Activated CD4-positive, alpha-beta T cell treated with anti-CD3 and anti-CD28 coated beads for 4 hours (primary cell): ENCODE data around the gene TAF6L.
"Not testable (repeated sequence)": the region's sequence is repeated elsewhere in the genome, so short reads cannot be mapped to it uniquely, and the experiment has no call there.

ENCODE experiments used
- DNase-seq, 2 donors: peaks; one replicate each; pipeline ENCODE4 v3.0.0-alpha.2; 2020

Gene TAF6L

DNA sequence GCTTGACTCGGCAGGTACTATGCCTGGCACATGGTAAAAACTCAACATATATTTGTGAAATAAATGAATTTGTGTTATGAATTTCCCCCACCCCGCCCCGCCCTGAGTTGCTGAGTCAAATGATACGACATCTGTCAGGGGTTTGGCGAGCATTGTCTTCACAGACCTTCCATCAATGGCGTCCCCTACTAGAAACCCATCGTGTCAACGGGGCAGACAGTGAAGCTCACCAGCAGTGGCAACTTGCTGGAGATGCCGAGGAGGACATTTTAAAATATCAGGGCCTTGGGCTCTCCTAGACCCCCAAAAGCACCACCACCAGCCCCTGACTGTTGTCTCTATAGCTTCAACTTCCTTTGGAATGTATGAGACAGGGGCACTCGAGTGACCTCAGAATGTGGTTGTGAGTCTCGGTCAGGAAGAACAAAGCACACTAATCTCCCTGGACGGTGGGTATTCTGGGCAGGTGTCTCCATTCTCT lies 34.8 kb downstream of the TAF6L start:
- peak; percentile 30 to 31 for DNase-seq

DNA sequence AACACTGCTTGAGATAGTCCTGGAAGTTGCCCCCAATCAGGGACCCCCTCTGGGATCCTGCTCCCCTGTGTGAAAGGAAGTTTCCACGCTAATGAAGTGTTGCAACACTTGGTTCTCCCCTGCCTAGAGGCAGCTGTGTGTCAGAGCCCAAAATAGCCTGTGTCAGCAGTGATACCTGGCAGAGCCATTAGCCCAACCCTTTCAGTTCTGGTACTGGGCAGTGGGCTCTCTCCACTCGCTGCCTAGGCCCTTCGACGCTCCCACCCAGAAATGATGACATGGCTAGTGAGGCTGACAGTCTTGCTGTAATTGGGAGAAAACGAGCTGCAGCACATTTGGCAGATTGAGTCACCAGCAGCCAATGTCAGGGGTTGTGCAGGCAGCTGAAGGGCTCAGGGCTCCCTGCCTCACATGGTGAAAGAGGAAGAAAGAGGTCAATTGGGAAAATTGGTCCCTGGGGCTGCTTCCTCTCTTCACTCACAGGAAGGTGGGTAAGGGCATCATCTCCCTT lies 35.5 kb downstream of the TAF6L start:
- no peak for DNase-seq

- no peak for DNase-seq
These were observed 39.6 kb downstream of the TAF6L start for GRCh38 chr11:62810748-62811147.

DNA sequence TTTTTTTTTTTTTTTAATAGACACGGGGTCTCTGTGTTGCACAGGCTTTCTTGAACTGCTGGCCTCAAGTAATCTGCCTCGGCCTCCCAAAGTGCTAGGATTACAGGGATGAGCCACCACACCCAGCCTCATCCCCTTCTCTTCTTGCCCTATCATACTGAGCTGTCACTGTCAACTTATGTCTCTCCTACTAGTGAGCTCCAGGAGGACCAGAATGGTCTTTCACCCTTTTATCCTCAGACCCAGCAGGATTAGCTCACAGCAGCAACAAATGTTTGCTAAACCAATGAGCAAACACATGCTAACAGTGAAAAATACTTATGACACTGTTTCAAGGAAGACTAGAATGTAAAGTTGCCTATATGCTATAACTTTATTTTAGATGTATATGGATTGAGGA lies 40.5 kb downstream of the TAF6L start:
- DNase-seq, result no peak

DNA sequence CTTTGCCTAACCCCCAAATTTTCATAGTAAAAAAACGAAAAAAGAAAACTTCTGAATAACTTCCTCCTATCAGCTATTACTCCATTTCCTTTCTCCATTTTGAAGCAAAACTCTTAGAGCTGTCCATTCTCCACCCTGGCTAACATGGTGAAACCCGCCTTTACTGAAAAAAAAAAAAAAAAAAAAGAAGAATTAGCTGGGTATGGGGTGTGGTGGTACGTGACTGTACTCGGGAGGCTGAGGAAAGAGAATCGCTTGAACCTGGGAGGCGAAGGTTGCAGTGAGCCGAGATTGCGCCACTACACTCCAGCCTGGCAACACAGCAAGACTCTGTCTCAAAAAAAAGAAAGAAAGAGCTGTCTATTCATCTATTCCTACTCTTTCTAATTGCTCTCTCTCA lies 45.4 kb downstream of the TAF6L start:
- no peak for DNase-seq

DNA sequence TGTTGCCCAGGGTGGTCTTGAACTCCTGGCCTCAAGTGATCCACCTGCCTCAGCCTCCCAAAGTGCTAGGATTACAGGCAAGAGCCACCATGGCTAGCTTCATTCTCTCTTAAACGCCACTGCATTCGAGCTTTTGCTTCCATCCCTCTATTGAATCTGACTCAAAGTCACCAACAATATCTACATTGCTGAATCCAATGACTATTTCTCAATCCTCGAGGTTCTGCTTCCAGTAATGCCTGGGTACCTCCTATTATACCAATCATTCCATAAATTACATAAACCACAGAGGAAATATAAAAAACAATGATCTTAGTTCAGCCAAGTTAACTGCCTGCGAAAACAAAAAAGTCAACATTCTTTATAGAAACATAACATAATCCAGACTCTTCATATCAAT lies 45.9 kb downstream of the TAF6L start:
- no peak for DNase-seq

- no peak for DNase-seq
These were observed 52.5 kb downstream of the TAF6L start for GRCh38 chr11:62823677-62824076.

DNA sequence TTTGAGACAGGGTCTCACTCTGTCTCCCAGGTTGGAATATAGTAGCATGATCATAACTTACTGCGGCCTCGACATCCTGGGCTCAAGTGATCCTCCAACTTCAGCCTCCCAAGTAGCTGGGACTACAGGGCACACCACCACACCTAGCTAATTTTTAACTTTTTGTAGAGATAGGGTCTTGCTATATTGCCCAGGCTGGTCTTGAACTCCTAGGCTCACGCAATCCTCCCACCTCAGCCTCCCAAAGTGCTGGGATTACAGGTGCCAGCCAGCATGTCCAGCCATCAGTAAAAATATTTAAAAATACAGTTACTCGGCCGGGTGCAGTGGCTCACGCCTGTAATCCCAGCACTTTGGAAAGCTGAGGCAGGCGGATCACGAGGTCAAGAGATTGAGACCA lies 56.9 kb downstream of the TAF6L start:
- DNase-seq, result not testable (repeated sequence)

DNA sequence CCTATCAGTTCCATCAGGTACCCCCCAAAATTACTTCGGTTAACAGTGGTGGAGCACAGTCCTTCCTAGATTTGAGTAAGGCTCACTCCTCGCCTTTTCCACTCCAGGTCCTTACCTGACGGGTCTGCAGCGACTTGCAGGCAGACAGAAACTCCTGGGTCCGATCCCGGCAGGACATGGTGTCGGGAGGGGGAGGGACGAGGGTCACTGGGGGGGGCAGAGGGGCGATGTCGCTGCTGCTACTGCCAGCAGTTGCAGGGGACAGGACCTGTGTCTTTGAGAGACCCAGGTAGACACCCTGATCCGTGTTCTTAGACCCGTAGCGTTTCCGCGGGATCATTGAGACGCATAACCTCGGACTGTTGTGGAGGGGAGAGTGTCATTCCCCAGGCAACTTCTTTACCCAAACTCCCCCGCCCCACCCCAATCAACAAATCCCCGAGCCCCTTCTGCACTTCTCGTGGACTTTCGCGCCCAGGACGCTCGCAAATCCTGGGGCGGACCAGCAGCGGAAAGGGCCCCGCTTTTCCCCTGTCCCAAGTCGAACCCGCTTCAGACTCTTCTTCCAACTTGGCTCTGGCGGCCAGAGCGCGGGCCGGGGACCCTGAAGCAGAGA lies 59.8 kb downstream of the TAF6L start:
- DNase-seq, result no peak

DNA sequence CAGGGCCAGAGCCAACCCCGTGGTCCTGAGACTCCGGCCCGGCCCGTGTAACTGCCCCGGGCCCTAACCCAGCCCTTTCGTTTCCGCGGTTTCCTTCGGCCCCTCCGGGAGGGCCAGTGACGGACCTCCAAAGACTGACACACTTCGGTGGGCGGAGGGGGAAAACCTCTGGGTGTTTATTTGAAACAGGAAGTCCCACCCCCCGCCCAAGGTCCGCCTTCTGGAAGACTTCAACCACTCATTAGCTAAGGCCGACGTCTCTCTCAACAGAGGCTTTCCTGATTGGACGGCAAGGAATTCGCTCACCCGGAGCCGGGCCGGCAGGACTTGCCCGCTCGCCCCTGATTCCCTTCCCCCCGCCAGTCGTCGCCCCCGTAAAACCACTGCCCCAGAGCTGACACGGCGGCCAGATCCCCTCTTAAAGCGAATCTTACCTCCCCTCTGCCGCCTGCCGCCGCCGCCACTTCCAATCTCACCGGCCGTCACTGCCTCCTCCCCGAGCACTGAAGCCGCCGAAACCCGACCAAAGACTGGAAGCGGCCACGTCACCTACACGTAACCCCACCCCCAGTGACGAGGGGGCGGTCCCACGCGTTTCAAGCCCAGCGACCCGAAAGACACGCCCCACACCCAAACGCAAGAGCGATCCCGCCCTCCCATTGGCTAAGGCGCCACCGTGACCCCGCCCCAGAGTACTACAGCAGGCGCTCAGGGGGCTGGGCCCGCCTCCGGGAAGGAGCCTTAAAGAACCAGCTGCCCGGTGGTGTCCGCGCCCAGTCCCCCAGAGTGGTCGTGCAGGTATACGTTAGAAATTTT lies 60.5 kb downstream of the TAF6L start, which contains the start of gene STX5:
Gene STX5, minus strand, starts transcription at position 532 of the 816 bp plus-strand sequence. CDS start 808 bp downstream, outside the sequence.
- peak; percentile 100 for DNase-seq

- DNase-seq, result no peak
These were observed 61.4 kb downstream of the TAF6L start, which contains the start of gene TEX54 for GRCh38 chr11:62832336-62833234. TSS of gene TEX54 (minus strand) at chr11:62832841.

- DNase-seq, result no peak
These were observed 64.1 kb downstream of the TAF6L start for GRCh38 chr11:62835336-62835735.
